A673 (cell line): ENCODE data around the gene TPX2. TPM values are rescaled to one million over a fixed set of nuclear protein-coding genes. Genes with fewer than 3 reads are reported as not detected.

ENCODE experiments used
- BruUV-seq: library from RNA; stranded (reverse); fragments of 400-500 nt; replicated peaks from 2 replicates; lab custom pipeline; 2021; lab: Mats Ljungman, UMichigan
- CTCF ChIA-PET: fragments of 300-600 bp; sonication (Branson Sonifier 250); formaldehyde crosslinking; loops from one replicate; lab custom pipeline; 2022; ENCODE audit warnings: antibody characterized with exemption; lab: Charles Lee
- POLR2A ChIA-PET: fragments of 300-600 bp; sonication (Branson Sonifier 250); formaldehyde crosslinking; loops from one replicate; lab custom pipeline; 2022; ENCODE audit warnings: antibody characterized with exemption; ENCODE audit not compliant: low non-redundant PET; lab: Charles Lee
- DNase-seq: peaks from one replicate; pipeline ENCODE4 v3.0.0-alpha.2; 2015; ENCODE audit warnings: low spot score
- H3K27ac ChIP-seq: fragments of 200-600 bp; sonication (generic); 2 replicates; pipeline ENCODE4 v1.5.1; 2016; ENCODE audit warnings: mixed run types, low read depth, mild to moderate bottlenecking, mixed read lengths, antibody characterized with exemption, low read length; ENCODE audit not compliant: poor library complexity, severe bottlenecking
- H3K27me3 ChIP-seq: fragments of 200-600 bp; sonication (generic); replicated peaks from 2 replicates; pipeline ENCODE4 v1.6.1; 2017; ENCODE audit warnings: mixed run types, low read depth, mild to moderate bottlenecking, mixed read lengths, antibody characterized with exemption, low read length; ENCODE audit not compliant: insufficient read depth, poor library complexity
- H3K36me3 ChIP-seq: fragments of 200-600 bp; sonication (generic); 2 replicates; pipeline ENCODE4 v1.6.1; 2016; ENCODE audit warnings: mixed run types, mild to moderate bottlenecking, mixed read lengths, antibody characterized with exemption, low read length; ENCODE audit not compliant: insufficient read depth, poor library complexity, severe bottlenecking
- H3K4me1 ChIP-seq: fragments of 200-600 bp; sonication (generic); 2 replicates; pipeline ENCODE4 v1.6.1; 2017; ENCODE audit warnings: mixed run types, mild to moderate bottlenecking, mixed read lengths, antibody characterized with exemption, low read length; ENCODE audit not compliant: insufficient read depth, poor library complexity, severe bottlenecking
- H3K4me3 ChIP-seq: fragments of 200-600 bp; sonication (generic); 2 replicates; pipeline ENCODE4 v1.5.1; 2016; ENCODE audit warnings: low read depth, mixed run types, mild to moderate bottlenecking, mixed read lengths, low read length; ENCODE audit not compliant: poor library complexity, severe bottlenecking
- H3K9me3 ChIP-seq: fragments of 200-600 bp; sonication (generic); 2 replicates; pipeline ENCODE4 v1.6.1; 2016; ENCODE audit warnings: mixed run types, low read depth, mild to moderate bottlenecking, mixed read lengths, antibody characterized with exemption, low read length; ENCODE audit not compliant: poor library complexity, severe bottlenecking
- CTCF ChIP-seq: fragments of 300-800, 200-600 bp; sonication (generic); conservative IDR thresholded peaks from 2 replicates; pipeline ENCODE4 v1.5.1; 2017; ENCODE audit warnings: low read depth, mild to moderate bottlenecking, antibody characterized with exemption, low read length, moderate library complexity, mixed read lengths
- EZH2 ChIP-seq: fragments of 200-600 bp; sonication (generic); IDR thresholded peaks from 2 replicates; pipeline ENCODE4 v1.6.1; 2017; ENCODE audit warnings: borderline replicate concordance, low read depth, mild to moderate bottlenecking, mixed read lengths, antibody characterized with exemption, low read length; ENCODE audit not compliant: poor library complexity, severe bottlenecking
- intact Hi-C: fragments of 100-400 bp; cut with micrococcal nuclease; formaldehyde crosslinking; loops from one replicate; pipeline ENCODE4 v1.10.0; 2022; ENCODE audit not compliant: unreplicated experiment
- total RNA-seq: library from RNA; stranded (reverse); gene quantifications from 2 replicates; pipeline ENCODE4 v1.2.3, GENCODE V29; 2021

TPX2 gene
- total RNA-seq, 1 experiment from 2014 or later: 187 TPM

DNA sequence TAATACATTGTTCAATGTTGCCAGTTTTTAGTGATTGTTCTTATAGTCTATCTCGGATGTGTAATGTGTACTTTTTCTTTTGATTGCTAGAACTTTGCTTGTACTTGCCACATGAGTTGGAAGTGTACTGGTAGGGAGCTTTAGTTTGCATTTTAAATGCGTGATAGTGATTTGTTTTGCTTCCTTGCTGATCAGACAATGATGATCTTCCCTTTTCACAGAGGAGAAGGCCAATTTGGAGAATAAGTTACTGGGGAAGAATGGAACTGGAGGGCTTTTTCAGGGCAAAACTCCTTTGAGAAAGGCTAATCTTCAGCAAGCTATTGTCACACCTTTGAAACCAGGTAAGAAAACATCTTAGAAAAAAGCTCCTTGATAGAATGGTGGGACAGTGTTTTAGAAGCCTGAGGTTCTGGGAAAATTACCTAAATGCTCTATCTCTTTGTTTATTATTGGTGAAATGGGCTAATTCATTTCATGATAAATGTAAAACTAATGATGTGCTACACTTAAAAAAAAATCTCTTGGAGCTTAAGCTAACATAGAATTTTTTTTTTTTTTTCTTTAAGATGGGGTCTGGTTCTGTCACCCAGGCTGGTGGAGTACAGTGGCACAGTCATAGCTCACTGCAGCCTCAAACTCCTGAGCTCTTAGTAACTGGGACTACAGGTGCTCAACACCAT is 20.9 kb downstream of the TPX2 start:
- Histone ChIP-seq H3K36me3 (peaks cover 82% of the 10 kb centered on the region), H3K4me3 (no peak overlapping the region), H3K27ac (no peak overlapping the region), H3K4me1 (no peaks in the 10 kb centered on the region), H3K9me3 (no peaks in the 10 kb centered on the region), H3K27me3 (no peaks in the 10 kb centered on the region)
- CTCF ChIA-PET: no interaction called here
- intact Hi-C loops: no loop called here
- POLR2A ChIA-PET: interaction anchor here (0.7 kb wide), 1 partner anchor 126 kb away, joined by 5 read pairs; no protein-coding TSS in a partner anchor
- no TSS peak for BruUV-seq
- TF ChIP-seq EZH2 (no peak), CTCF (no peak)
- no peak for DNase-seq

DNA sequence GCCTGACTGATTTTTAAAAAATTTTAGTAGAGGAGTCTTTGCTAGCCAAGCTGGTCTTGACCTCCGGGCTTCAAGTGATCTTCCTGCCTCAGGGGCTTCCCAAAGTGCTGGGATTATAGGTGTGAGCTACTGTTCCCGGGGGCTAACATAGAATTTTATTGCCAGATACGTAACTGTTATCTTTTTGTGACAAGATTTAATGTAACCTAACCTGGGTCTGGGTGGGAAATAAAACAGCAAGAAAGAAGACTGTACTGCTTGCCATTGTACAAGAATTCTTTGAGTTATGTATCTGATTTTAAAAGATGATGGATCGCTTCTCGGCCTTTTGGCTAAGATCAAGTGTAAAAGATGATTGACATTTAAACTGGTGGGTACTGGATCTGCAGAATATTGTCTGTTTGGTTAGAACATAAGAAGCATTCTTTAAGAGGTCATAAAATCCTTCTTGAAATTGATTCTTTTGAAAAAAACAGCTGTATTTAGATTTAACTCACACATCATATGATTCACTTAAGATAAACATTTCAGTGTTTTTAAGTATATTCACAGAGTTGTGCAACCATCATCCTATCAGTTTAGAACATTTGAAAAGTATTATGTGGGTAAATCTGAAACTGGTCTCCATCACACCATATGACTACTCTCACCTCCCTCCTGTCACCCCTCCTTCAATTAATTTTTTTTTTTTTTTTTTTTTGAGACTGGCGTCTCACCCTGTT is 21.6 kb downstream of the TPX2 start:
- ChIA-PET CTCF (no interaction called here), POLR2A (interaction anchor here (0.7 kb wide), 1 partner anchor 127 kb away, joined by 5 read pairs; no protein-coding TSS in a partner anchor)
- intact Hi-C loops: no loop called here
- H3K4me3 ChIP-seq: no peak overlapping the region
- no peak overlapping the region for H3K27ac ChIP-seq
- no peak for TF ChIP-seq EZH2
- no peak for TF ChIP-seq CTCF
- H3K27me3 ChIP-seq: no peaks in the 10 kb centered on the region
- DNase-seq: no peak
- H3K36me3 ChIP-seq: peaks cover 89% of the 10 kb centered on the region
- no peaks in the 10 kb centered on the region for H3K4me1 ChIP-seq
- no TSS peak for BruUV-seq
- H3K9me3 ChIP-seq: no peaks in the 10 kb centered on the region

DNA sequence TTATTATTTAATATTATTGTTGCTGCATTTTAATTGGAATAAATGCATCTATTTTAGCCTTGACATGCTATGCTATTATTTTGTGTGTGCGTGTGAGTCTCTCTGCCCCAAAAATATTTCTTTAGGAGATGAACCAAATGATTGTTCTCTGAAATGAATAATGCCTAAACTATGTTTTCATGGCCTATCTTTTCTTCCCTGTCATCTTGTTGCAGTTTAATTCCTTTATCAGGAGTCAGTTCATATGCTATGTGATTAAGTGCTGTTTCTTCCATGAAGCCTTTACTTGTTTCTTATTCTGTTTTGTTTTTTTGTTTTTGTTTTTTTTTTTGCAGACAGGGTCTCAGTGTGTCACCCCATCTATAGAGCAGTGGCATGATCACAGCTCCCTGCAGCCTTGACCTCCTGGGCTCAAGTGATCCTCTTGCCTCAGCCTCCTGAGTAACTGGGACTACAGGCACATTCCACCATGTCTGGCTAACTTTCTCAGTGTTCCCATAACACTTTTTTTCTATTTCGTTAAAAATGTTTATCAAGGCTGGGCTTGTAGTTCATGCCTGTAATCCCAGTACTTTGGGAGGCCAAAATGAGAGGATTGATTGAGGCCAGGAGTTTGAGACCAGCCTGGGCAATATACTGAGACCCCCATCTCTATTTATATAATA is 25.7 kb downstream of the TPX2 start:
- no peak for TF ChIP-seq CTCF
- TF ChIP-seq EZH2: no peak
- H3K27me3 ChIP-seq: no peaks in the 10 kb centered on the region
- no peak for DNase-seq
- H3K27ac ChIP-seq: no peak overlapping the region
- no peak overlapping the region for H3K4me3 ChIP-seq
- BruUV-seq: no TSS peak
- POLR2A ChIA-PET: no interaction called here
- H3K36me3 ChIP-seq: peaks cover 91% of the 10 kb centered on the region
- no peaks in the 10 kb centered on the region for H3K4me1 ChIP-seq
- no peaks in the 10 kb centered on the region for H3K9me3 ChIP-seq
- CTCF ChIA-PET: no interaction called here
- intact Hi-C loops: no loop called here
